NCI-H2171 treated with DMSO at 0.1 percent for 48 hours (cell line): ENCODE results near the gene OVOL2.

ENCODE experiments used
- DNase-seq: peaks from one replicate; lab custom pipeline; 2025; lab: John Stamatoyannopoulos, UW

Gene OVOL2

DNA sequence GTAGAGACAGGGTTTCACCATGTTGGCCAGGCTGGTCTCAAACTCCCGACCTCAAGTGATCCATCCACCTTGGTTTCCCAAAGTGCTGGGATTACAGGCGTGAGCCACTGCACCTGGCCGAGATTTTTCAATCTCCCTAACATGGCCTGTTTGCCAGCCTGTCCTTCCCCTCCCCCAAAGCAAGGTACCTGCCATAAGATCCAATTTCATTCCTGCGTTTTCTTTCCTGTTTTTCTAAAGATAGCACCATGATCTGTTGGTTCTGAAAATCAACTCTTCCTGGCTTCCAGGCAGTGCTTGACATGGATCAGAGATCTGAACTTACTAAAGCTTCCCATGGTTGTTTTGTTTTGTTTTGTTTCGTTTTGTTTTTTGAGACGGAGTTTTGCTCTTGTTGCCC, 81.4 kb downstream of the OVOL2 start:
- no peak for DNase-seq
